GM23338 (cell line): Measurements from ENCODE around the gene PRR22. TPM values are rescaled to one million over a fixed set of nuclear protein-coding genes. Genes with fewer than 3 reads are reported as not detected.

ENCODE experiments used
- ATAC-seq: fragments of 200-7000 bp; cut with Tn5 transposase; 3 replicates; pipeline ENCODE4 v1.9.1; 2020
- DNase-seq: peaks from one replicate; pipeline ENCODE4 v3.0.0-alpha.2; 2015; ENCODE audit warnings: low spot score
- H2AFZ ChIP-seq: fragments of 200-600 bp; sonication (generic); 2 replicates; pipeline ENCODE4 v1.8.0; 2016; ENCODE audit warnings: antibody characterized with exemption, mild to moderate bottlenecking, moderate library complexity
- H3F3A ChIP-seq: fragments of 200-600 bp; sonication (generic); replicated peaks from 2 replicates; pipeline ENCODE4 v1.8.0; 2017; ENCODE audit warnings: antibody characterized with exemption, mixed run types, low read depth
- H3K27ac ChIP-seq: fragments of 200-600 bp; sonication (generic); 2 replicates; pipeline ENCODE4 v1.6.1; 2016; ENCODE audit warnings: low read depth
- H3K27me3 ChIP-seq: fragments of 200-600 bp; sonication (generic); 2 replicates; pipeline ENCODE4 v1.8.0; 2016; ENCODE audit warnings: mild to moderate bottlenecking, mixed run types, moderate library complexity; ENCODE audit not compliant: insufficient read depth
- H3K36me3 ChIP-seq: fragments of 200-600 bp; sonication (generic); 2 replicates; pipeline ENCODE4 v1.8.0; 2016; ENCODE audit warnings: mild to moderate bottlenecking; ENCODE audit not compliant: insufficient read depth
- H3K4me1 ChIP-seq: fragments of 200-600 bp; sonication (generic); 2 replicates; pipeline ENCODE4 v1.8.0; 2016; ENCODE audit warnings: mild to moderate bottlenecking, moderate library complexity; ENCODE audit not compliant: insufficient read depth
- H3K4me2 ChIP-seq: fragments of 200-600 bp; sonication (generic); 2 replicates; pipeline ENCODE4 v1.7.1; 2017; ENCODE audit warnings: mixed run types
- H3K4me3 ChIP-seq: fragments of 200-600 bp; sonication (generic); 2 replicates; pipeline ENCODE4 v1.6.1; 2016; ENCODE audit warnings: mixed run types
- H3K79me2 ChIP-seq: fragments of 200-600 bp; sonication (generic); replicated peaks from 2 replicates; pipeline ENCODE4 v1.8.0; 2017; ENCODE audit warnings: mild to moderate bottlenecking; ENCODE audit not compliant: insufficient read depth
- H3K9me2 ChIP-seq: fragments of 200-600 bp; sonication (generic); 2 replicates; pipeline ENCODE4 v1.8.0; 2017; ENCODE audit not compliant: insufficient read depth
- H4K20me1 ChIP-seq: fragments of 200-600 bp; sonication (generic); replicated peaks from 2 replicates; pipeline ENCODE4 v1.8.0; 2017; ENCODE audit warnings: mild to moderate bottlenecking; ENCODE audit not compliant: insufficient read depth
- H3K27ac Mint-ChIP-seq: 2 replicates; pipeline ENCODE4 v1.8.0; 2020; ENCODE audit warnings: inconsistent platforms, mild to moderate bottlenecking, moderate library complexity, mixed read lengths
- H3K27me3 Mint-ChIP-seq: 3 replicates; pipeline ENCODE4 v1.8.0; 2022; ENCODE audit warnings: low read depth, mild to moderate bottlenecking, moderate library complexity, mixed read lengths, inconsistent platforms; ENCODE audit not compliant: insufficient read depth, poor library complexity
- H3K36me3 Mint-ChIP-seq: 3 replicates; pipeline ENCODE4 v1.8.0; 2021; ENCODE audit warnings: low read depth, mild to moderate bottlenecking, inconsistent platforms, moderate library complexity, mixed read lengths
- H3K4me1 Mint-ChIP-seq: 3 replicates; pipeline ENCODE4 v1.8.0; 2020; ENCODE audit warnings: mild to moderate bottlenecking, inconsistent platforms, mixed read lengths
- H3K4me3 Mint-ChIP-seq: 3 replicates; pipeline ENCODE4 v1.8.0; 2021; ENCODE audit warnings: moderate library complexity, mild to moderate bottlenecking, inconsistent platforms, mixed read lengths
- H3K9me3 Mint-ChIP-seq: 3 replicates; pipeline ENCODE4 v1.8.0; 2020; ENCODE audit warnings: moderate library complexity, mild to moderate bottlenecking, inconsistent platforms, mixed read lengths
- CREB1 ChIP-seq: fragments of 250-450 bp; sonication (Bioruptor Pico); IDR thresholded peaks from 2 replicates; pipeline ENCODE4 v1.5.0; 2020; ENCODE audit warnings: low read depth, mild to moderate bottlenecking, moderate library complexity
- CTCF ChIP-seq, 2 experiments: fragments of 200-600 bp in 1 of 2; sonication (generic) in 1 of 2; conservative IDR thresholded peaks; 2 replicates each; pipeline versions ENCODE4 v1.5.1 to v1.6.1; 2016 to 2017; ENCODE audit warnings: antibody characterized with exemption in 2 of 2, low read depth in 2 of 2, mild to moderate bottlenecking in 2 of 2, moderate library complexity in 1 of 2
- ETS1 ChIP-seq: IDR thresholded peaks from 2 replicates; pipeline ENCODE4 v1.6.1; 2016; ENCODE audit warnings: antibody characterized with exemption
- STAT1 ChIP-seq: IDR thresholded peaks from one replicate; pipeline ENCODE4 v1.6.1; 2016; ENCODE audit warnings: antibody characterized with exemption; ENCODE audit not compliant: unreplicated experiment
- polyA plus RNA-seq: library from polyadenylated mRNA; unstranded; fragments of >200 nt; fragmentation: Nextera tagmentation; extraction: Ambion mirVana; gene quantifications from 2 replicates; pipeline ENCODE4 v1.2.1, GENCODE V29; 2016
- total RNA-seq: library from RNA; depleted of rRNA; stranded (reverse); fragments of >200 nt; shearing (Covaris generic); gene quantifications from 2 replicates; pipeline ENCODE4 v1.2.3, GENCODE V29; 2014

Gene PRR22
- total and polyA plus RNA-seq, 2 experiments from 2014 or later = 1.0 to 1.2 TPM

GRCh38 chr19:5806133-5806489 lies 21.6 kb upstream of the PRR22 start:
- Histone ChIP-seq H3F3A (no peaks in the 10 kb centered on the region), H4K20me1 (no peaks in the 10 kb centered on the region; the same call in 1 of the 2 replicates), H3K27me3 (peaks cover 15% of the 10 kb centered on the region), H3K4me1 (peaks cover 6% of the 10 kb centered on the region; the same call in 1 of the 2 replicates), H3K4me3 (peak overlapping the region; percentile 57), H3K36me3 (no peaks in the 10 kb centered on the region), H3K9me2 (peaks cover 5% of the 10 kb centered on the region; the same call in 1 of the 2 replicates), H2AFZ (peak overlapping the region; percentile 91; the same call in 1 of the 2 replicates), H3K79me2 (no peaks in the 10 kb centered on the region), H3K4me2 (peak overlapping the region; percentile 82), H3K27ac (no peak overlapping the region)
- ATAC-seq (no peak), DNase-seq (no peak)
- peaks cover 3% of the 10 kb centered on the region; the same call in 2 of the 3 replicates for H3K9me3 Mint-ChIP-seq
- peak overlapping the region; percentile 69 for H3K4me3 Mint-ChIP-seq
- H3K27me3 Mint-ChIP-seq = peaks cover 41% of the 10 kb centered on the region
- H3K36me3 Mint-ChIP-seq = peaks cover 2% of the 10 kb centered on the region; the same call in 2 of the 3 replicates
- peaks cover 23% of the 10 kb centered on the region for H3K4me1 Mint-ChIP-seq
- no peak overlapping the region for H3K27ac Mint-ChIP-seq
- TF ChIP-seq CTCF (conservative IDR thresholded peaks at IDR 0.05; ENCODE audit: low read depth in 2 of 2) = peak in 1 of 2 experiments; percentile 5; a peak in 1 of 4 replicates
- no peak for TF ChIP-seq CREB1

DNA sequence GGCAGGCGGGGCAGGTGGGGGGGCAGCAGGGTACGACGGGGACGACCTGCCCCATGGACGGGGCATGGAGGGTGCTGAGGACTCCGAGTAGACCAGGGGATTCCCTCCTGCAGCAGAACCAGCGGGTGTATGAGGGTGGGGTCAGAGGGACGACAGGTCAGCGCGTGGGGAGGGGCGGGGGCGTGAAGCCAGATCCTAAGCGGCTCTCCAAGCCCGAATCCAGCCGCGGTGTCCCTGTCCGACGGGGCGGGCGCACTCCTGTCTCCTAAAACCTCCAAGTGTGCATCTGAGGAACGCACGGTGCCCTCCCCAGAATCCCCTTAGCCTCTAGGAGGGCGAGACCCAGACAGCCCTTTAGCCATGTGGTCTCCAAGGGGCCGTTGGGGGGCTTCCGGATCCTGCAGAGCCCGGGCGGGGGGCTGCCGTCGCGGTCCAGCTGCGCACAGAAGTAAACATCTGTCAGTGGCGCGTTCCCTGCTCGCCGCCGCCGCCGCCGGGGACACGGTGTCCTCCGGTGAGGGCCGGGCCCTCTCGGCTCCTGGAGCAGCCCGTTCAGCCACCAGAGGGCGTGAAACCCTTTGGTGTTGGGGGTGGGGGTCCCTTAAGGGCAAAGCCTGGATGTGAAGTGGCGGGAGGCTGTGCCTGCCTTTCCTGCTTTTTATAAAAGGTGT lies 21.1 kb upstream of the PRR22 start:
- no peaks in the 10 kb centered on the region for H3K79me2 ChIP-seq
- peak overlapping the region; percentile 82 for H3K4me2 ChIP-seq
- Mint-ChIP-seq H3K4me1 (peaks cover 23% of the 10 kb centered on the region), H3K4me3 (peak overlapping the region; percentile 69), H3K27me3 (peaks cover 40% of the 10 kb centered on the region), H3K27ac (no peak overlapping the region), H3K9me3 (peaks cover 3% of the 10 kb centered on the region; the same call in 2 of the 3 replicates), H3K36me3 (peaks cover 2% of the 10 kb centered on the region; the same call in 2 of the 3 replicates)
- H4K20me1 ChIP-seq = no peaks in the 10 kb centered on the region; the same call in 1 of the 2 replicates
- H3K27me3 ChIP-seq = peaks cover 15% of the 10 kb centered on the region
- peaks cover 6% of the 10 kb centered on the region; the same call in 1 of the 2 replicates for H3K4me1 ChIP-seq
- TF ChIP-seq STAT1 (no peak), CTCF (conservative IDR thresholded peaks at IDR 0.05; ENCODE audit: low read depth in 2 of 2) (peak; percentile 79 to 92), ETS1 (peak; percentile 41; the same call in 1 of the 2 replicates)
- H3F3A ChIP-seq = no peaks in the 10 kb centered on the region
- H3K27ac ChIP-seq = no peak overlapping the region
- DNase-seq = peak; percentile 97
- peak overlapping the region; percentile 57 for H3K4me3 ChIP-seq
- no peaks in the 10 kb centered on the region for H3K36me3 ChIP-seq
- H3K9me2 ChIP-seq = peaks cover 5% of the 10 kb centered on the region; the same call in 1 of the 2 replicates
- peak overlapping the region; percentile 91 for H2AFZ ChIP-seq
- peak; percentile 67 for ATAC-seq
